Activated CD8-positive, alpha-beta memory T cell treated with anti-CD3 and anti-CD28 coated beads, Interleukin-2, amount 50 U/mL, for 24 hours (primary cell): ENCODE data around the gene STARD9.
"Not testable (repeated sequence)": the region's sequence is repeated elsewhere in the genome, so short reads cannot be mapped to it uniquely, and the experiment has no call there.

Experiments
- DNase-seq: peaks from one replicate; pipeline ENCODE4 v3.0.0-alpha.2; 2020; ENCODE audit errors: extremely low read depth

The STARD9 gene

DNA sequence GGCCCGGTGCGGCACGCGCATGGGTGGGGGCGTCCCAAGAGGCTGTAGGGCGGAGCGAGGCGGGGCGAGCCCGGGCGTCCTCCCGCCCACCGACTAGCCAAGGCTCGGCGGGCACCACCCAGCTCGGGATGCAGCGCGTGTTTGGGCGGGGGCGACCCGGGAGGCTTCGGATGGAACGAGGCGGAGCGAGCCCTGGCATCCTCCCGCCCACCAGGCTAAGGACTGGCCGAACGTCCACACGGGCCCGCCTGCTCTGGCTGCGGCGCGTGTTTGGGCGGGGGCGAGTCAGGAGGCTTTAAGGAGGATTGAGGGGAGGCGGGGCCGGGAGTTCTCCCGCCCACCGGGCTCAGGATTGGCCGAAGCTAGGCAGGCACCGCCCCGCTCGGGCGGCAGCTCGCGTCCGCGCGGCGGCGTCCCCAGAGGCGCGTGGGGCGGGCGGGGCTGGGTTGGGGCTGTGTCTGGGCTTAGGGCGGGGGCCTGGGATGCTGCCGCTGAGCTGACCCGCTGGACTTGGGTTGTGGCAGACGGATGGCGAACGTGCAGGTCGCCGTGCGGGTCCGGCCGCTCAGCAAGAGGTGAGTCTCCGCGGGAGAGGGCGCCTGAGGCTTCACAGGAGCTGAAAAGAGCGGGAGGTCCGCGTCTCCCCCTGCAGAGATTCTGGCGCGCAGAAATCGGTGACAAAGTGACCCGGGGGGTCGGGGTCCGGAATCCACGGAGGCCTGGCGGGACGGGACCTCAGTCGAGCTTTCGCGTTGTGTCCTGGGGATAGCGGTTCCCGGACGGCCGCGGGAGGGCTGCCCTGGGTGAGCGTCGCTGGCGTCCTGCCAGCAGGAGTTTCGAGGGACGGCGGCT is at the start of gene STARD9:
TSS of gene STARD9 (plus strand) at position 419 of the 852 bp plus-strand sequence. CDS start at position 529, 110 bp downstream.
- peak; percentile 84 for DNase-seq

GRCh38 chr15:42528970-42529369 is 46.4 kb upstream of the STARD9 start:
- DNase-seq = no peak

- no peak for DNase-seq
Measured at GRCh38 chr15:42533246-42533645, 42.2 kb upstream of the STARD9 start.

GRCh38 chr15:42544853-42545629 is 30.4 kb upstream of the STARD9 start:
- DNase-seq = no peak

GRCh38 chr15:42547918-42548248 is 27.5 kb upstream of the STARD9 start:
- DNase-seq = no peak

DNA sequence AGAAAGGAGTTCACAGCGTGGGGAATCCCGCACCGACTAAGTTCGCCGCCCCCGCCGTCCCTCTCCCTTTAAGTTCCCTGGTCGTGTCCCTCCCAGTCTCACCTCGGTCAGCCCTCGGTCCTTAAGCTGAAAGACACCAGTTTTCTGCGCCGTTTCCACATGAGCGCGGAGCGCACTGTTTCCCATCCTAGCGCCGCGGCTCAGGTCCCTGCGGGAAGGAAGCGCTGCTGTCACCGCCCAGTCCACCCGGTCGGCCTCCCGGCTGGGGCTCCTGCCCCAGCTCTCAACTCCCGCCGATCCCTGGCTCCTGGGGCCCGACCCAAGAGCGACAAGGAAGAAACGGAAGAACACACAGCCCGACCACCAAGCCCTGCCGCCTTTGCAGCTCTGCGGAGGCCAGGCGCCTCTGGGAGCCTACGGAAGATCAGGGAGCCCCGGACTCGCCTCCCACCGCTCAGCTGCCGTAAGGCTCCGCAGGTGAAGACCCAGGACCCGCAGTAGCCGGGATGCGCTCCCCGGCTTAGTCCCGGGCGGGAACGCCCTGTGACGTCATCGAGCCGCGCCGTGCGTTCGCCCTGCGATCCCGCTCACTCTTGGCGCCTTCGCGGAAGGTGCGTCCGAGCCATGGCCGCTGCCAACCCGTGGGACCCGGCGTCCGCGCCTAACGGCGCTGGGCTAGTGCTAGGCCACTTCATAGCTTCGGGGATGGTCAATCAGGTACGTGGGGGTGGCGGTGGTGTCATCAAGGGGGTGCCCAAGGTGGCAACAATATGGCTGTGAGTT is 27.0 kb upstream of the STARD9 start, which contains the start of the genes HAUS2 and LRRC57:
TSS of gene HAUS2 (plus strand) at position 590 of the 783 bp plus-strand sequence. CDS start at position 625, 35 bp downstream.
TSS of gene LRRC57 (minus strand) at position 545 of the 783 bp plus-strand sequence. CDS start at position 186, 359 bp downstream.
- DNase-seq = peak; percentile 68

DNA sequence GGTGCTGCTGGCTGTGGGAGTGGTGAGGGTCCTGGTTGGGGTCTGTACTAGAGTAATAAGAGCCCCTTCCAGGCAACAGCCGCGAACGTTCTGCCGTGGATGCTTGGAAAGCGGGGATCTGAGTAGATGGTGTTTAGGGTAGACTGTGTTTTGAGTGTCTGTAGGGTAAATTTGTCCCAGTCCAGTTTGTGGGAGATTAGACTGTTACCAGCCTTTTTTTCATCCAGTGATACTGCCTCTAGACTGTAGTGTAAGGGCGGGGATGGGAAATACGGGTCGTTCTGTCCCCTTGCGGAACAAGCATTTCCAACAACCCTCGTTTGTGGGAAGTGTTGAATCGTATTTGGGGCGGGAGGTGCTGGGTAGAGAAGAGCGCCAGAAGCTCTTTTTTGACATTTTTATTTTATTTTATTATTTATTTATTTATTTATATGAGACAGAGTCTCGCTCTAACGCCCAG is 26.3 kb upstream of the STARD9 start:
- no peak for DNase-seq

DNA sequence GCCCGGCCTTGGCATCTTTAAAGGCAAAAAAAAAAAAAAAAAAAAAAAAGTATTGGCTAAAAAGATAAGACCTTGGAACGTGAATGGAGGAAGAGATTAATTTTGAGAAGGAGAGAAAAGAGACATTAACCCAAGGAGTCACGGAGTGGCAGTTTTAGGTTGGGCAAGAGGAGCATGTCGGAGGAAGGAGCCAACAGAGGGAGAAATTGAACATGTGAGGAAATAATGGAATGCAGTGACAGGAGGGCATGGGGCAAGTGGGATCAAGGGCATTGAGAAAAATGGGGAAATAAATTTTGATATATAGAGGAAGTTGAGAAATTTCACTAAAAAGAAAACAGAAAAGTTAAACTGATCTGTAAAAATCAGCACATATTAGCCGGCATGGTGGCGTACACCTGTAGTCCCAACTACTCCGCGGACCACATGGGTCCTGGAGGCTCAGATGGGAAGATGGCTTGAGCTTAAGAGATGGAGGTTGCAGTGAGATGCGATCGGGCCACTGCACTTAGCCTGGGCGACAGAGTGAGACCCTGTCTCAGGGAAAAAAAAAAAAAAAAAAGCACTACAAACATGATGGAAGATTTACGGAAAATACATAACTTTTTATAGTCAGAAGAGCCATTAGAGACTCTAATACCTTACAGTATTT is 25.5 kb upstream of the STARD9 start:
- DNase-seq = no peak

DNA sequence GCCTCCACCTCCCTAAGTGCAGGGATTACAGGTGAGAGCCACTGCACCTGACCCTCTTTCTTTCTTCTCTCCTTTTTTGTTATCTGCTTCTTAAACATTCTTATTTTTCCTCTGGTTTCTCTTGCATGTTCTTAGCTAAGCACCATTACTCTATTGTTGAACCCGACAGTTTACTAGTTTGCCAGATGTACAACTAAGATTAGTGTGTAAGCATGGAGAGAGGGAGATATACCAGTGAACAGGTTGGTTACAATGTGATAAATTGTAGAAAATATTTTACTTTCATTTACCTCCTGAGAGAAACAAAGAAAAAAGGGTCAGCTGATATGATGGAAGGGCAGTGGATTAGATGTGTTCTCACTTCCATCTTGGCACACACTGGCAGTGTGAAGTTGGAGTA is 21.9 kb upstream of the STARD9 start:
- no peak for DNase-seq

- not testable (repeated sequence) for DNase-seq
Measured at GRCh38 chr15:42556550-42557207, 18.7 kb upstream of the STARD9 start.

- no peak for DNase-seq
Measured at GRCh38 chr15:42558739-42559138, 16.7 kb upstream of the STARD9 start.

GRCh38 chr15:42576040-42576594 is 711 bp downstream of the STARD9 start:
- DNase-seq = no peak

- no peak for DNase-seq
Measured at GRCh38 chr15:42576776-42577175, 1.4 kb downstream of the STARD9 start.

DNA sequence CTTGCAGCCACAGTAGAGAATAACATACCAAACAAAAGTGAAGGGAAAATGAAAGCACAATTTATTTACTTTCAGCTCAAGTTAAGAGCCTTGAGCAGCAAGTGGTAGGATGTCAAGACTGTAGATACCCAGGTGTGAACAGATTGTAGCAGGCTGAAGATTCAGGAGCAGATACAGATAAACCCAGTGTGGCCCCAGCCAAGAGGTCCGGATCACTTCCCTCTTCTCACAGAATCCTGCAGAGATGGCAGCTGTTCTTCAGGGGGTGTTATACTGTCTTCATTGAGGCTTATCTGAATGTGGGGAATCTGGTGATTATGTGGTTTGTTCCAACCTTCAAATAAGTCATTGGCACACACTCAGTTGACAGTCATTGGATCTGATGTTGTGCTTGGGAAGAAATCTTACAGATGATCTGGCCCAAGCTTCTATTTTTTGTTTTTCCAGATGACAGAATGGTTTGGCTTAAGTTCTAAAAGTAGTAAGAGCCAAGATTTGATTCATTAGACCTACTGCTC is 2.2 kb downstream of the STARD9 start:
- no peak for DNase-seq

DNA sequence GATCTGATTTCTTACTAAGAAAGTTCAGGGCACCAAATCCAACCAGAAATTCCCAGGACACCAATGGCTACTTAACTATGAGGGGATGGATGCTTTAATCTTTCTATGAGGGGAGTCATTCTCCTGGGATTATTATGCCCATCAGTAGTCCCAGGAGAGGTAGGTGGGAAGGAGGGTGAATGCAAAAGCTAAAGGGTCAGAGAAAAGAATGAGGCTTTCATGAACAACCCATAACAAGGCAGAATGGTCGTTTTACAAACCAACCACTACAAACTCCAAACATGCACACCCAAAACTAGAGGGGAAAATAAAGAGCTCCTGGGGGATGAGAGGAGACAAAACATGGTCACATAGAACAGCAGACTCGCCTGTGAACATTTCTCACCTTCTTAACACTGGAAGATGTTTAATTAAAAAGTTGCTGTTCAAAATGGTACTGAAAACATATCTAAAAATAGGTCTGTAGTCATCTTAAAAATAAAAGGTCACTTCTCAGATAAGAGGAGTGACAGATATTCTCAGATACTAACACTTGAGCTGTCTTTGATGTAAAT is 3.7 kb downstream of the STARD9 start:
- DNase-seq = no peak

DNA sequence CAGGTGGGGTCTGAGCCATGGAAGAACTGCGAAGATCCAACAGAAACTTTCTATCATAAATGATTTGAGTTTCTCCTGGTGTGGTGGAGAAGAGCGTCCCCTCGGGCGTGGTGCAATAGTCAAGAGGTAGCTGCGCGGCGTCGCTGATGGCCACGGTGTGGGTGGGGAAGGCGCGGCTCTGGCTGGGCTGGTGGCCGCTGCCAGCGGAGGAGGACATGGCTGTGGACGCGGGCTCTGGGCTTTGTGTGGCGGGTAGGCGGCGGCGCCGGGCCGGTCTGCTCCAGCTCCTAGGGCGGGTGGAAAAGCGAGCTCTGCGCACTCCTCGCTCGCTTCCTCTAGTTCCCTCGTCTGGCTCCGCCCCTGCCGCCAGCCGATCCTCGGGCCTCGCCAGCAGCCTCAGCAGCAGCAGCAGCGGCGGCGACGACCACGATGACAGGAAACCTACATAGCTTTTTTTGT is 5.9 kb downstream of the STARD9 start:
- DNase-seq = peak; percentile 29

DNA sequence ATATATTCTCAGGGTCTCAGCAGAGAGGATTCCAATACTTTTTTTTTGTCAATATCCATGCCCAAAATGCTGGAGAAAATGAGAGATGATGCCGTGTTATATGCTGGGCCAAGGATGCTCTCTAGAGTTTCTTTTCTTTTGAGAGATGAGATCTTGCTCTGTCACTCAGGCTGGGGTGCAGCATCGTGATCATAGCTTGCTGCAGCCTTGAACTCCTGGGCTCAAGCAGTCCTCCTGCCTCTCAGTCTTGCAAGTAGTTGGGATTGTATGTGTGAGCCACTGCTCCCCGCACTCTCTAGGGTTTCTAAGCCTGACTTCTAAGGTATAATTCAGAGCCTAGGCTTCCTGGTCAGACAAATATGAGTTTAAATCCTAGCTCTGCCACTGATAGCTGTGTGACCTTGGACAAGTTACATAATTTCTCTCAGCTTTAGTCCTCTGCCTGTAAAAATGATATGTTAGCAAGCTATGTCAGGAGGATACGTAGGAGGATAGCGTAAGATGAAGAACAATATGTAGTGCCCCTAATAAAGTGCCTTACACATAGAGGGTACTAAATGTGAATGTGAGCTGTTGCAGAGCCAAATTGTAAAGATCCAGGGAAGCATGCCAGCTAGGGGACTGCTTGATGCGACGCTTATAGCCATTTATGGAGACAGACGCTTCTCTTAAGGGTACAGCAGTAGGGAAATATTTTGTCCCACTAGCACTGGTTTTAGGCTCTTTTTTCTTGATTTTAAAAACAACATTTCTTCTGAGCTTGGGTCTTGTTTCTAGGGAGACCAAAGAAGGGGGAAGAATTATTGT is 7.4 kb downstream of the STARD9 start:
- DNase-seq = no peak

- no peak for DNase-seq
Measured at GRCh38 chr15:42584031-42584765, 8.8 kb downstream of the STARD9 start.
